Activated CD4-positive, alpha-beta T cell treated with anti-CD3 and anti-CD28 coated beads, Interleukin-2, amount 50 U/mL, for 1 hour (primary cell): Measurements from ENCODE around the gene MICAL2.

Experiments
- DNase-seq: peaks from one replicate; pipeline ENCODE4 v3.0.0-alpha.2; 2020

MICAL2 gene

DNA sequence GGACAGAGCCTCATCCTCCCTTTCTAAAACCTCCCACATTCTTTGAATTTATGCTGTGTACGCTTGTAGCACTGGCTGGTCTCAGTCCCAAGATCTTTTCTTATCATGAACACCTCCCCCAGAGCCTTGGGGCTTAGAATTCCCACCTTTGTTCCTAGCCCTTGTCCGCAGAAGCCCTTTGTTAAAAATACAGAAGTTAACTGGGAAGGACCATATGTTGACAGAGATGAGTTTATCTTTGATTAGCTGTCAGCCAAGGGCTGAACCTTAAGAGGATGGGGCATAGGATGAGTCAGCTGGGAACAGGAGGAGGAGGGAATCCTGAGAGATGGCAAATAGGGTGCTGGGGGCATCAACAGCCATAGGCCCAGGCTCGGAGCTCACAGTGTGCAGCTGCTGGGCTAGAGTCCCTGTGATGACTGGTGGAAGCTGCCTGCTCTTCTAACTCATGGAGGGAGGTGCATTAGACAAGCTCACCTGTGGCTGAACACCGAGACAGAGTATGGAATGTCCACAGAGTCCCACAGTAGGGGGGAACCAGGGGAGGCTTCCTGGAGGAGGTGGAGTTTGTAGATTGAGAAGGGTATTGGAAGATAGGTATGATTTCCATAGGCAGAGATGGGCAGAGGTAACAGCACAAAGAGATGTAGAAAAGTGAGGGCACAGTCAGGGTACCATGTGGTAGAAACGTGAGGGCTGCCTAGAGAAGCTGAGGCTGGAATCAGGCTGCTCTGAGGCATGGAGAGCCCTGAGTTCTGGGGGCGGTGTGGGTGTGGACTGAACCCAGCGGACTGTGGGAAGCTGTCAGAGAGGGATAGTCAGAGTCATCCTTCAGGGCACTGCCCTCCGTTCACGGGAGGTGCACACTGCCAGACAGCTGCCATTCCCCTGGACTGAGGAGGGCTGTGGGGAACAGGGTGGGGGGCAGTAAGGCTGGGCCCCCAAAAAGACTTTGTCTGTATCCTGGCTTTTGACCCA is 9.9 kb downstream of the MICAL2 start:
- DNase-seq = no peak

DNA sequence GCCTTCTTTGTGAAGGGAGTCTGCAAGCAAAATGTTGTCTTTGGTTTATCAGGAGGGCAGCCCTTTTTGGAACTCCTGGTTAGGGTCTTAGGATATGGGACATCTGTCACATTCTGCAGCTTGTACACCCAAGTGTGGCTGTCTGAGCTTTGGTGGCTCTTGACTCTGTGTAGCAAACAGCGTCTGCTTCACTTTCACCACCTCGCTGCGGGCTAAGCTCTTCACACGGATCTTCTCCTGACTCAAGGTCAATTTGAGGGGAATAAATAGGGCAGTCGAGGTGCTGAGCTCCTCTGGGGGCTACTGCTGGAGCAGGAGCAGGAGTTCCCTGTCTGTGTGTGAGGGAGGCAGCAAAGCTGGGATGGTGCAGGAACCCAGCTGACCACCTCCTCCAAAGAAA is 10.6 kb downstream of the MICAL2 start:
- no peak for DNase-seq

- no peak for DNase-seq
Measured at GRCh38 chr11:12121517-12121916, 11.1 kb downstream of the MICAL2 start.

- DNase-seq = no peak
Measured at GRCh38 chr11:12122083-12122482, 11.7 kb downstream of the MICAL2 start.

DNA sequence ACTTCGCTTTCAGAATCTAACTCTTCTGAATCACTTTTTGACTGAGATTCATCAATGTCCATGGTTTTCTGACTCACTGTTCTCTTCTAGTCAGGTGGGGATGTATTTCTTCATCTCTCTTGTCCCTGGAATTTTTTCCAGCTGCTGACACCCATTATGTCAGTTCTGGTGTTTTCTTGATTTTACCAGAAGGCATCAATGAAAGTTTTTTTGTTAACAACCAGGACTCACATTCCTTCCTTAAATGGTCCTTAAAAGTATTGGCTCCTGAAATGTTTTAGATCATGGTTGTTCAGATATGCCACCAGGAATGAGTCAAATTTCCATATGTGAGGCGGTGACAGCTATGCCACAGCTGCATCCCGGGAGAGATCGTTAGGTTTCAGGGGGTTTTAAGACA is 12.9 kb downstream of the MICAL2 start:
- no peak for DNase-seq

DNA sequence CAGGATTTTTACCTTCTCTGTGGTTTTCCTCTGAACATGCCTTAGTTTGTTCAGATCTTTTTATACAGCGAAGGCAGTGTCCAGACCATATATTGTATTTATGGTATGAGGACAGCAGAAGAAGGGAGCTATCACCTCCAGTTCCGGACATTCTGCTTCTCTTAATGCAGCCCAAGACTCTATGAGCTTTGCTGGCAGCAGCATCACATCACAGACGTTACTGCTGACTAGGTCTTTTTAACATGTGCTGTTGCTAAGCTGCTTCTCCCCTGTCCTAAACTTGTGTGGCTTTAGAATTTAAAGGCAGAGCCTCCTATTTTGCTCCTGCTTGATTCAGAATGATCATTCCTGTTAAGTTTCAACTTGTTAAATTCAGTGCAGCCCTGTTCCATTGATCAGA is 13.4 kb downstream of the MICAL2 start:
- no peak for DNase-seq

- no peak for DNase-seq
Measured at GRCh38 chr11:12124306-12124705, 13.9 kb downstream of the MICAL2 start.

DNA sequence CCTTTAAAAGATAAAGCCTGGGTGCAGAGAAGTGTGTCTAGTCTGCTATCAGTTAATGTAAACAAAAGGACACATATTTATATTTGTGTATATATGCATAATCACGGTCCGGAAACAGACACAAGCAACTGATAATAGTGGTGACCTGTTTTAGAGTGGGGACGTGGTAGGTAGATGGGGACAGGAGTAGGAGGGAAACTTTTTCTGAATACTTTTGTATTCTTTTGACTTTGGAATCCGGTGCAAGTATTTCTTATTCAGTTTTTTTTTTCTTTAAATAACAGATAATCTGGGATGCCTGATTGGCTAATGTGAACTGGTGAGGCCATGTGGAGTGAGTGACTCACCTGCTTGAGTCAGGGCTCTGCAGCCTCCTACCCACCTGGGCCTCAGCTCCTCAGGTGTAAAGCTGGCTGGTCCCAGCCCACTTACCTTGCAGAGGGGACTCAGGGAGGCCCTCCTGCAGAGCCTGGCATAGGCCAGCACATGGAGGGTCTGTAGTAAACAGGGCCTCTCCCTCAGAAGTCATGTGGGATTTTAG is 15.3 kb downstream of the MICAL2 start:
- no peak for DNase-seq

DNA sequence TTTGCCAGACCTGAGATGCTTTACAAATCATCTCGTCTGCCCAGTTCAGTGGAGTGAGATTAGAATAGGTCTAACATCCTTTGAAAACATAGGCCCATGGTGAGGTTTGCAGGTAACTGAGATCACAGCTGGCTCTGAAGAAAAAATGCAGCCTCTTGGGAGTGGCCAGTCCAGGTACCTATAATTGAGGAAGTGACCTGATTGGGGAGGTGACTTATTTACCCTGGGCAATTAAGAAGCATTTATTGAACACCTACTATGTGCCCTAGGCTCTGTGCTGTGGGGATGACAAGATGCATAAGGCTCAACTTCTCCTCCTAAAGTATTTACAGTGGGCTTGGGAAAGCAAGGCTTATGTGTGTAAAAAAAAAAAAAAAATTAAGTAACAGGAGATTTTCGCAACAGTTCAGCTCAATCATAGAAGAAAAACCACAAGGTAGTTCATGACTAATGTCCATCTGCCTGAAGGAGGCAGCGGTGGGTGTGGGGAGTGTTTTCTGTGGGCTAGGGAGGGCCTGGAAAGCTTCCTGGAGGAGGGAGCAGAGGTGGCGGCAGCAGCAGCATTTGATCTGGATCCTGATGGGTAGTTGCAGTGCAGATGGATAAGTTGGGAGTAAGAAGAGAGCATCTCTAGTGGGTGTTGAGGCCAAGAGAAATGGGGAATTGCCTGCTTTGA is 16.1 kb downstream of the MICAL2 start:
- DNase-seq = no peak

- no peak for DNase-seq
Measured at GRCh38 chr11:12127206-12127898, 17.0 kb downstream of the MICAL2 start.

- no peak for DNase-seq
Measured at GRCh38 chr11:12128301-12128751, 17.9 kb downstream of the MICAL2 start.

- DNase-seq = no peak
Measured at GRCh38 chr11:12129227-12129626, 18.8 kb downstream of the MICAL2 start.

DNA sequence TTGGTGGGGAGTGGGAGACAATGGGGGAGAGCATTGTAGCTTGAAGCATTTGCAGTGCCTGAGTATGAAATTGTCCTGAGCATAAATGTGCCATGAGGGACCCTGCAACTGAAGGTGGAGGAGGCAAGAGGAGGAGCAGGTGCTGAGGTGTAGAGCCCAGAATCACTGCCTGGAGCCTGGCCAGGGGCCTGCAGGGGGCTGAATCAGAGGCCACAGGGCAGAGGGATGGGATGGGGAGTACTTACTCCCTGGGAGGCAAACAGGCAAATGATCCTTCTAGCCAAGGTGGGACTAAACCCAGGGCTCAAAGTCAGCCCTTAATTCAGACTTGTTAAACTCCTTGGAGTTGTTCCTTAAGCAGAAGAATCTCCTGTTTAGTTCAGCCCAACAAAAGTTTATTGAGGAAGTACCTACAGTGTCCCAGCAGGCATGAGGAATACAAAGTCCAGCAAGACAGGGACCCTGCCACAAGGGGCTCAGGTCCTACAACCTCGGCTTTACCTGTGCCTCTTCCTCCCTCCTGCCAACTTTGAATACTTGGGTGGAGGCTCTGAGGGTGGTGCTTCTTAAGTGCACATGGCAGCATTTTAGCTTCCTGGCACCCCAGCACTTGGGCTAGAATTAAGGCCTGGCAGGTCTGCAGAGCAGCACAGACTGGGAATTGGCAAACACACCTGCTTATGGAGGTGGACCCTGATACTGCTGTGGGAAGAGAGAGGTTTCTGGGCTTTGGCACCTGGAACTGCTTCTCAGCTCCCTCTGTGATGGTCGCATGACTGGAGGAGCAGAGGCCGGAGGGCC is 20.0 kb downstream of the MICAL2 start:
- no peak for DNase-seq

DNA sequence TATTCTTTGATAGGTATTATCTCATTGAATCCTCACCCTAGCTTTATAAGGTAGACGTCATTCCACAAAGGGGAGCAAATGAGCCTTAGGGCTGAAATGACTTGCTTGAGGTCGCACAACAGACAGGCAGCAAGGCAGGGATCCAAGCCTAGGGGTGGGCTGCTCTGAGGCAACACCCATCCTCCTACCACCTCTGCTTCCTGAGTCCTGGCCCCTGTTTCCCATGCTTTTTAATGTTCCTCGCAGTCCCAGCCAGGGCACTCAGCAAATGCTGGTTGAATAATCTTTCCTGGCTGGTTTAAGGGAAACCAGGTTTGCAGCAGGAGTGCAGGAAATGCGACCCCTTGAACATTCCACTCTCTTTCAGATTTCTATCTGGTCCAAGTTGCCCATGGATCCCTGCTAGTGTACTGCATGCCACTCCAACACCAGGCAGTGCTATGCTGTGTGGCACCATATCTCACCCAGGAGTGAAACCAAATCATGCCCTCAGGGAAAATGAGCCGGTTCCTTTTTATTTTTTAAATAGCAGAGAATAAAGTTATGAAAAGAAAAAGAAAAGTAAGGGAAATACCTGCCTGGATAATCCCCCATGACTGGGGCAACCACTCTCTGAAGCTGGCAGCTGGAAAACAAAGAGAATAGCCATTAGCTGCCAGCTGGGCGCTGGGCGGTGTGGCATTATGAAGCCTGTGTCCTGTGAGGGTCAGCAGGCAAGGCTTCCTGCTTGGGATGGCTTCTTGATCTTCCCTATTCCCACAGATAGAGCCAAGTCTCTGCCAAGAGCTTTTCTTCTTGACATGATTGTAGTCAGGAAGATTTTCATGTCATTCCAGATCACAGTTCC is 21.8 kb downstream of the MICAL2 start:
- no peak for DNase-seq

DNA sequence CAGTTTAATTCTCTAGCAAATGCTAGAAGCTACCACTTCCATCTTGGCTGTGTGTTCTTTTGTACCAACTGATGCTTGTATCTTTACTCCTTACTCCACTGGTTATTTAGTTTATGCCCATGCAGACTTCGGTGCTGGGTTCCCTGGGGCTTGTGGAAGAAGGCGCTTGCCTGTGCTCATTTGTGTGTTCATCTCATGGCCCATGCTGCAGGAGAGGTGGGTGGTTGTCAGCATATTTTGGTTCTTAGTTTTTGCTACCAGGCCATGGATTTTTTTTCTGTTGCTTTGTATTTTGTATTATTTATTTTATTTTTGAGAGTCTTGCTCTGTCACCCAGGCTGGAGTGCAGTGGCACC is 22.4 kb downstream of the MICAL2 start:
- DNase-seq = no peak

- DNase-seq = no peak
Measured at GRCh38 chr11:12133547-12134235, 23.3 kb downstream of the MICAL2 start.

GRCh38 chr11:12134236-12134585 is 23.8 kb downstream of the MICAL2 start:
- DNase-seq = no peak

DNA sequence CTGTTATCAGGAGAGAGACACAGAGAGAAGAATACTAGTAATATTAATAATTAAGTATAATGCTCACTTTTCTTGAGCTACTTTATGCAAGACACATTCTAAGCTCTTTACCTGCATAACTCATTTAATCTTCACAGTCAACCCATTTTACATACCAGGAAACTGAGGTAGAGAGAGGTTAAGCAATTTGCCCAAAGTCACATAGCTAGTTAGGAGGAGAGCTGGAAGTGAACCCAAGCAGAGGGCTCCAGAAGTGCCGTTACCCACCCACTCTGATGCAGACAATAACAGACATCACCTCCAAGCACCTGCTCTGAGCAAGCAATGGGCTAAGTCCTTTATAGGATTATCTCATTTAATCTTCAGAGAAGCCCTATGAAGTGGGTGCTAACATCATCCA is 24.8 kb downstream of the MICAL2 start:
- DNase-seq = no peak

DNA sequence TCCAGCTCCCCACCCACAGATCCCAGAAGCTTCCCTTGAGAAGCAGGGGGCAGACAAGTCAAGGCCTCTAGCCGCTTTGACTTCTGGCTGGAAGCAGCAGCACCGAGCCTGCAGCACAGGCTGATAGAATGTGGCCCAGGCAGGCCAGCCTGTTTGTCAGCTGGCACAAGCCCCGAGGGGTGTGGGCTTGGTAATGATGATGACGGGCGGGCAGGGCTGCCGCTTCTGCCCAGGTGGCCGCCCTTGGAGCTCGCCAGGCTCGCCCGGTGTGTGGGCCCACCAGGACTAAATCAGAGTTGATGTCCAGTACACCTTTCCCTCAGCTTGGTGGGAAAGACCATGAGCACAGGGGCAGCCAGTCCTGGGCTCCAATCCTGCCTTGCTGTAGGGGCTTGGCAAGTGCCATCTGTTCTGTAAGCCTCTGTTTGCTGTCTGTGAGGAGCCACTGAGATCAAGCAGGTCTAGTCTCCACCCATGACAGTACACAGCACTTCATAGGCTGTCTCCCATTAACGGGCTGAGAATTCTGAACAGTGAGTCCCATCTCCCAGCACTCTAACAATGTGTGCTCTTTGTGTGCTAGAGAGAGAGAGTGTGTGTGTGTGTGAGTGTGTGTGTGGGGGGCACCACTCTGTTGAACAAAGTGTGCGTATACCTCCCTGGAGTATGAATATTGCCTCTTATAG is 26.8 kb downstream of the MICAL2 start:
- DNase-seq = no peak
